T-helper 2 cell treated with Interferon-gamma antibody and Interleukin-4, amounts not matched to agents 5 μg/mL and 100 μg/mL, for 36 hours (primary cell): ENCODE data around the gene HIF1A.
"Not testable (repeated sequence)": the region's sequence is repeated elsewhere in the genome, so short reads cannot be mapped to it uniquely, and the experiment has no call there.

Experiments
- DNase-seq: peaks from one replicate; pipeline ENCODE4 v3.0.0; 2021; ENCODE audit warnings: low spot score
- H3K27ac Mint-ChIP-seq: one replicate; pipeline ENCODE4 v1.8.0; 2021; ENCODE audit warnings: mild to moderate bottlenecking, mixed read lengths
- H3K27me3 Mint-ChIP-seq: one replicate; pipeline ENCODE4 v1.8.0; 2021; ENCODE audit warnings: low read depth, mixed read lengths
- H3K36me3 Mint-ChIP-seq: one replicate; pipeline ENCODE4 v1.8.0; 2021; ENCODE audit warnings: low read depth, mixed read lengths
- H3K4me1 Mint-ChIP-seq: one replicate; pipeline ENCODE4 v1.8.0; 2021; ENCODE audit warnings: low read depth, mixed read lengths
- H3K4me3 Mint-ChIP-seq: one replicate; pipeline ENCODE4 v1.8.0; 2022; ENCODE audit warnings: mild to moderate bottlenecking, moderate library complexity, mixed read lengths
- H3K9me3 Mint-ChIP-seq: one replicate; pipeline ENCODE4 v1.8.0; 2021; ENCODE audit warnings: mixed read lengths

The HIF1A gene

GRCh38 chr14:61726778-61727658 is 31.7 kb downstream of the HIF1A start:
- H3K27me3 Mint-ChIP-seq: no peaks in the 10 kb centered on the region
- no peak overlapping the region for H3K4me3 Mint-ChIP-seq
- H3K27ac Mint-ChIP-seq: peak overlapping the region; percentile 32
- no peak for DNase-seq
- peaks cover 74% of the 10 kb centered on the region for H3K36me3 Mint-ChIP-seq
- peaks cover 36% of the 10 kb centered on the region for H3K4me1 Mint-ChIP-seq
- no peaks in the 10 kb centered on the region for H3K9me3 Mint-ChIP-seq

- Mint-ChIP-seq H3K27ac (peak overlapping the region; percentile 2), H3K4me1 (peaks cover 32% of the 10 kb centered on the region), H3K27me3 (no peaks in the 10 kb centered on the region), H3K36me3 (peaks cover 80% of the 10 kb centered on the region), H3K4me3 (no peak overlapping the region), H3K9me3 (no peaks in the 10 kb centered on the region)
- DNase-seq: no peak
Observed at GRCh38 chr14:61730756-61731373, 35.6 kb downstream of the HIF1A start.

GRCh38 chr14:61733972-61734371 is 38.7 kb downstream of the HIF1A start:
- DNase-seq: no peak
- Mint-ChIP-seq H3K9me3 (no peaks in the 10 kb centered on the region), H3K27ac (no peak overlapping the region), H3K36me3 (peaks cover 77% of the 10 kb centered on the region), H3K4me1 (peaks cover 29% of the 10 kb centered on the region), H3K27me3 (no peaks in the 10 kb centered on the region), H3K4me3 (no peak overlapping the region)

- H3K9me3 Mint-ChIP-seq: no peaks in the 10 kb centered on the region
- no peak for DNase-seq
- H3K36me3 Mint-ChIP-seq: peaks cover 76% of the 10 kb centered on the region
- H3K27ac Mint-ChIP-seq: peak overlapping the region; percentile 55
- peaks cover 17% of the 10 kb centered on the region for H3K4me1 Mint-ChIP-seq
- H3K27me3 Mint-ChIP-seq: no peaks in the 10 kb centered on the region
- H3K4me3 Mint-ChIP-seq: no peak overlapping the region
Observed at GRCh38 chr14:61736751-61737150, 41.4 kb downstream of the HIF1A start.

- Mint-ChIP-seq H3K27me3 (no peaks in the 10 kb centered on the region), H3K4me3 (no peak overlapping the region), H3K27ac (no peak overlapping the region), H3K9me3 (no peaks in the 10 kb centered on the region), H3K4me1 (peaks cover 13% of the 10 kb centered on the region), H3K36me3 (peaks cover 74% of the 10 kb centered on the region)
- no peak for DNase-seq
Observed at GRCh38 chr14:61737915-61738314, 42.6 kb downstream of the HIF1A start.

- Mint-ChIP-seq H3K4me1 (peaks cover 13% of the 10 kb centered on the region), H3K27me3 (no peaks in the 10 kb centered on the region), H3K27ac (no peak overlapping the region), H3K9me3 (no peaks in the 10 kb centered on the region), H3K4me3 (no peak overlapping the region), H3K36me3 (peaks cover 73% of the 10 kb centered on the region)
- no peak for DNase-seq
Observed at GRCh38 chr14:61739133-61739532, 43.8 kb downstream of the HIF1A start.

- no peak for DNase-seq
- Mint-ChIP-seq H3K36me3 (peaks cover 68% of the 10 kb centered on the region), H3K4me1 (peaks cover 26% of the 10 kb centered on the region), H3K27me3 (no peaks in the 10 kb centered on the region), H3K27ac (no peak overlapping the region), H3K9me3 (no peaks in the 10 kb centered on the region), H3K4me3 (no peak overlapping the region)
Observed at GRCh38 chr14:61742371-61742770, 47.1 kb downstream of the HIF1A start.

- no peaks in the 10 kb centered on the region for H3K27me3 Mint-ChIP-seq
- no peaks in the 10 kb centered on the region for H3K9me3 Mint-ChIP-seq
- H3K4me1 Mint-ChIP-seq: peaks cover 35% of the 10 kb centered on the region
- DNase-seq: no peak
- no peak overlapping the region for H3K4me3 Mint-ChIP-seq
- peaks cover 64% of the 10 kb centered on the region for H3K36me3 Mint-ChIP-seq
- H3K27ac Mint-ChIP-seq: no peak overlapping the region
Observed at GRCh38 chr14:61744238-61744637, 48.9 kb downstream of the HIF1A start.

- H3K9me3 Mint-ChIP-seq, DNase-seq, H3K27me3 Mint-ChIP-seq: not testable (repeated sequence)
- peak overlapping the region; percentile 38 for H3K4me3 Mint-ChIP-seq
- peaks cover 36% of the 10 kb centered on the region for H3K4me1 Mint-ChIP-seq
- H3K36me3 Mint-ChIP-seq: peaks cover 54% of the 10 kb centered on the region
- H3K27ac Mint-ChIP-seq: peak overlapping the region; percentile 26
Observed at GRCh38 chr14:61746346-61746745, 51.0 kb downstream of the HIF1A start.

GRCh38 chr14:61746881-61747280 is 51.6 kb downstream of the HIF1A start:
- no peak for DNase-seq
- peaks cover 50% of the 10 kb centered on the region for H3K36me3 Mint-ChIP-seq
- H3K27me3 Mint-ChIP-seq: no peaks in the 10 kb centered on the region
- peaks cover 41% of the 10 kb centered on the region for H3K4me1 Mint-ChIP-seq
- peak overlapping the region; percentile 26 for H3K27ac Mint-ChIP-seq
- H3K9me3 Mint-ChIP-seq: no peaks in the 10 kb centered on the region
- peak overlapping the region; percentile 38 for H3K4me3 Mint-ChIP-seq

- Mint-ChIP-seq H3K4me1 (peaks cover 45% of the 10 kb centered on the region), H3K27me3 (no peaks in the 10 kb centered on the region), H3K27ac (peak overlapping the region; percentile 26), H3K36me3 (peaks cover 47% of the 10 kb centered on the region), H3K4me3 (peak overlapping the region; percentile 38), H3K9me3 (no peaks in the 10 kb centered on the region)
- DNase-seq: no peak
Observed at GRCh38 chr14:61747342-61747741, 52.0 kb downstream of the HIF1A start.

- Mint-ChIP-seq H3K4me1 (peaks cover 52% of the 10 kb centered on the region), H3K27me3 (no peaks in the 10 kb centered on the region), H3K27ac (no peak overlapping the region), H3K4me3 (peak overlapping the region; percentile 91), H3K9me3 (no peaks in the 10 kb centered on the region), H3K36me3 (peaks cover 43% of the 10 kb centered on the region)
- DNase-seq: no peak
Observed at GRCh38 chr14:61749264-61749663, 54.0 kb downstream of the HIF1A start.

- Mint-ChIP-seq H3K27me3 (no peaks in the 10 kb centered on the region), H3K4me3 (peak overlapping the region; percentile 91), H3K27ac (peak overlapping the region; percentile 41), H3K36me3 (peaks cover 43% of the 10 kb centered on the region), H3K4me1 (peaks cover 56% of the 10 kb centered on the region), H3K9me3 (no peaks in the 10 kb centered on the region)
- no peak for DNase-seq
Observed at GRCh38 chr14:61749867-61750266, 54.6 kb downstream of the HIF1A start.

GRCh38 chr14:61750708-61751474 is 55.6 kb downstream of the HIF1A start:
- Mint-ChIP-seq H3K36me3 (peaks cover 33% of the 10 kb centered on the region), H3K4me3 (peak overlapping the region; percentile 91)

More at GRCh38 chr14:61750708-61751474, 55.6 kb downstream of the HIF1A start:
- Mint-ChIP-seq H3K4me1 (peaks cover 48% of the 10 kb centered on the region), H3K9me3 (no peaks in the 10 kb centered on the region), H3K27ac (peak overlapping the region; percentile 83), H3K27me3 (no peaks in the 10 kb centered on the region)
- peak; percentile 89 for DNase-seq
